Measurements from ENCODE around the gene H1-8.

Gene H1-8

GRCh38 chr3:129556358-129556695, 13.4 kb downstream of the H1-8 start:
- no peak for DNase-seq (ENCODE audit: low spot score)

- no peak for DNase-seq (ENCODE audit: low spot score)
Measured at GRCh38 chr3:129556890-129557547, 14.0 kb downstream of the H1-8 start.

GRCh38 chr3:129557548-129557894, 14.5 kb downstream of the H1-8 start:
- DNase-seq (ENCODE audit: low spot score), result no peak

- DNase-seq (ENCODE audit: low spot score), result no peak
Measured at GRCh38 chr3:129558081-129558771, 15.3 kb downstream of the H1-8 start.

GRCh38 chr3:129558772-129559564, 16.0 kb downstream of the H1-8 start:
- DNase-seq (ENCODE audit: low spot score), result no peak

- DNase-seq (ENCODE audit: low spot score), result no peak
Measured at GRCh38 chr3:129559565-129560079, 16.6 kb downstream of the H1-8 start.

- DNase-seq (ENCODE audit: low spot score), result no peak
Measured at GRCh38 chr3:129560269-129560787, 17.4 kb downstream of the H1-8 start.

GRCh38 chr3:129560911-129561594, 18.1 kb downstream of the H1-8 start:
- DNase-seq (ENCODE audit: low spot score), result no peak

GRCh38 chr3:129561619-129562248, 18.8 kb downstream of the H1-8 start:
- no peak for DNase-seq (ENCODE audit: low spot score)

- no peak for DNase-seq (ENCODE audit: low spot score)
Measured at GRCh38 chr3:129562803-129563202, 19.8 kb downstream of the H1-8 start.

- no peak for DNase-seq (ENCODE audit: low spot score)
Measured at GRCh38 chr3:129563332-129563731, 20.4 kb downstream of the H1-8 start.

GRCh38 chr3:129563850-129564535, 21.0 kb downstream of the H1-8 start:
- no peak for DNase-seq (ENCODE audit: low spot score)

GRCh38 chr3:129564981-129565644, 22.1 kb downstream of the H1-8 start:
- no peak for DNase-seq (ENCODE audit: low spot score)

GRCh38 chr3:129565902-129566301, 22.9 kb downstream of the H1-8 start:
- DNase-seq (ENCODE audit: low spot score), result no peak

GRCh38 chr3:129567176-129567705, 24.3 kb downstream of the H1-8 start:
- no peak for DNase-seq (ENCODE audit: low spot score)

- DNase-seq (ENCODE audit: low spot score), result no peak
Measured at GRCh38 chr3:129567939-129568338, 25.0 kb downstream of the H1-8 start.

GRCh38 chr3:129569856-129570255, 26.9 kb downstream of the H1-8 start:
- no peak for DNase-seq (ENCODE audit: low spot score)

GRCh38 chr3:129571605-129572547, 28.9 kb downstream of the H1-8 start:
- DNase-seq (ENCODE audit: low spot score), result no peak

- no peak for DNase-seq (ENCODE audit: low spot score)
Measured at GRCh38 chr3:129572603-129573002, 29.6 kb downstream of the H1-8 start.

All from cerebellar cortex (tissue), 1 donor.